ENCODE results near the gene LIN52.

DNA sequence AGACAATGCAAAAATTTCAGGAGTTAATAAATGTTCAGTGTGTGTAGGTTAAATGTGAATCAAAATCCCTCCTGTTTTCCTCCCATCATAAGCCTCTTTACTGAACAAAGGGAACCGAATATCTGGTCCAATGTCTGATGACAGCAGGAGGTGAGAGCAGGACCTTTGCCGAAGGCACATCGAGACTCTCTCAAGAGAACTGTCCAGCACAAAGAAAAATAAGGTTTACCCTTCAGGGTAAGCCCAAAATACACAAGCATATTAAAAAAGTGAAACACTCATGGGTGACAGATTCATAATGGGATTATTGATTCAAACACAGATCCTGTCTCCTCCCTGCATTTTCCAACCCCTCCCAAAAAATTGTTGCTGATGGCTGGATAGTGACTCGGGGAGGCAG, 150.3 kb downstream of the LIN52 start:
- TF ChIP-seq, protein P1, sequence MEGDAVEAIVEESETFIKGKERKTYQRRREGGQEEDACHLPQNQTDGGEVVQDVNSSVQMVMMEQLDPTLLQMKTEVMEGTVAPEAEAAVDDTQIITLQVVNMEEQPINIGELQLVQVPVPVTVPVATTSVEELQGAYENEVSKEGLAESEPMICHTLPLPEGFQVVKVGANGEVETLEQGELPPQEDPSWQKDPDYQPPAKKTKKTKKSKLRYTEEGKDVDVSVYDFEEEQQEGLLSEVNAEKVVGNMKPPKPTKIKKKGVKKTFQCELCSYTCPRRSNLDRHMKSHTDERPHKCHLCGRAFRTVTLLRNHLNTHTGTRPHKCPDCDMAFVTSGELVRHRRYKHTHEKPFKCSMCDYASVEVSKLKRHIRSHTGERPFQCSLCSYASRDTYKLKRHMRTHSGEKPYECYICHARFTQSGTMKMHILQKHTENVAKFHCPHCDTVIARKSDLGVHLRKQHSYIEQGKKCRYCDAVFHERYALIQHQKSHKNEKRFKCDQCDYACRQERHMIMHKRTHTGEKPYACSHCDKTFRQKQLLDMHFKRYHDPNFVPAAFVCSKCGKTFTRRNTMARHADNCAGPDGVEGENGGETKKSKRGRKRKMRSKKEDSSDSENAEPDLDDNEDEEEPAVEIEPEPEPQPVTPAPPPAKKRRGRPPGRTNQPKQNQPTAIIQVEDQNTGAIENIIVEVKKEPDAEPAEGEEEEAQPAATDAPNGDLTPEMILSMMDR (IDR thresholded peaks at IDR 0.05; ENCODE audit: extremely low read depth in 1 of 2, insufficient read depth in 1 of 2, low read depth in 1 of 2, low read length in 2 of 2), result no peak
- no peak for TF ChIP-seq POLR2A (IDR thresholded peaks at IDR 0.05; ENCODE audit: low read depth, low read length)
- no peak for TF ChIP-seq EZH2 (IDR thresholded peaks at IDR 0.05; ENCODE audit: borderline replicate concordance, low read depth, low read length, severe bottlenecking)
- TF ChIP-seq POLR2AphosphoS5 (IDR thresholded peaks at IDR 0.05; ENCODE audit: insufficient read depth, low read depth, low read length), result no peak
- TF ChIP-seq, protein P2, sequence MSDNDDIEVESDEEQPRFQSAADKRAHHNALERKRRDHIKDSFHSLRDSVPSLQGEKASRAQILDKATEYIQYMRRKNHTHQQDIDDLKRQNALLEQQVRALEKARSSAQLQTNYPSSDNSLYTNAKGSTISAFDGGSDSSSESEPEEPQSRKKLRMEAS (IDR thresholded peaks at IDR 0.05; ENCODE audit: insufficient read depth, insufficient read length), result no peak
- no peak for TF ChIP-seq GATA2 (IDR thresholded peaks at IDR 0.05; ENCODE audit: insufficient read depth, insufficient read length, low read depth, low read length)
- no peak for TF ChIP-seq JUN (IDR thresholded peaks at IDR 0.05; ENCODE audit: borderline replicate concordance, insufficient read depth, insufficient read length, low read depth)

All from endothelial cell of umbilical vein (primary cell).